ENCODE data around the gene LMBRD1.

GRCh38 chr6:69841862-69842261, 45.1 kb upstream of the LMBRD1 start:
- TF ChIP-seq ZNF629 (tag by site-specific recombination; IDR thresholded peaks at IDR 0.05) (no peak), CTCF (tag by site-specific recombination; IDR thresholded peaks at IDR 0.05) (no peak), ZNF239 (tag by site-specific recombination; IDR thresholded peaks at IDR 0.05) (no peak), ZNF18 (tag by site-specific recombination; IDR thresholded peaks at IDR 0.05) (no peak)
